Testis (tissue), 2 donors: ENCODE results near the gene GPRASP2.

Experiments used
- POLR2A ChIP-seq: fragments of 450-650 bp; IDR thresholded peaks from one replicate; pipeline ENCODE4 v1.6.1; 2017; ENCODE audit warnings: antibody characterized with exemption, mild to moderate bottlenecking, moderate library complexity
- TF ChIP-seq, protein P1 (sequence below), 3 experiments: fragments of 450-650 bp in 2 of 3; fragments of 200-600 bp in 1 of 3; sonication (generic) in 1 of 3; IDR thresholded peaks; one replicate each; pipeline ENCODE4 v1.5.1; 2016 to 2019; ENCODE audit warnings: antibody characterized with exemption in 3 of 3, mild to moderate bottlenecking in 2 of 3, moderate library complexity in 1 of 3

DNA sequence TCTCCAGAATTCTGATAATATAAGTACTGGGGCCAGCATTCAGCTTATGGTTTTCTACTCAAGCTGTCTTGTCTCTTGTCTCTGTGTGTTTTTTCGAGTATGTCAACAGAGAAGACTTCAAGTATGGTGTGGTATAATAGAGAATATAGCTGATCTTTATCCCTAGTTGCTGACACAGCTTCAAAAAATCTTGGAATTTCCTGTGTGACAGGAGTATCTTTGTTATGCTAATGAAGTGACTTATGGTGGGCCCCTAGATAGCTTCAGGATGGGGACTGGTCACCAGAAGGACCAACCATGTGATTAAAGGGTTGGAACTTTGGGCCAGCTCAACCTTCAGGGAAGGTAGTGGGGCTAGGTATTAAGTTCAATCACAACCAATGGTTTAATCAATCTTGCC lies 11.2 kb downstream of the GPRASP2 start:
- TF ChIP-seq, protein P1, sequence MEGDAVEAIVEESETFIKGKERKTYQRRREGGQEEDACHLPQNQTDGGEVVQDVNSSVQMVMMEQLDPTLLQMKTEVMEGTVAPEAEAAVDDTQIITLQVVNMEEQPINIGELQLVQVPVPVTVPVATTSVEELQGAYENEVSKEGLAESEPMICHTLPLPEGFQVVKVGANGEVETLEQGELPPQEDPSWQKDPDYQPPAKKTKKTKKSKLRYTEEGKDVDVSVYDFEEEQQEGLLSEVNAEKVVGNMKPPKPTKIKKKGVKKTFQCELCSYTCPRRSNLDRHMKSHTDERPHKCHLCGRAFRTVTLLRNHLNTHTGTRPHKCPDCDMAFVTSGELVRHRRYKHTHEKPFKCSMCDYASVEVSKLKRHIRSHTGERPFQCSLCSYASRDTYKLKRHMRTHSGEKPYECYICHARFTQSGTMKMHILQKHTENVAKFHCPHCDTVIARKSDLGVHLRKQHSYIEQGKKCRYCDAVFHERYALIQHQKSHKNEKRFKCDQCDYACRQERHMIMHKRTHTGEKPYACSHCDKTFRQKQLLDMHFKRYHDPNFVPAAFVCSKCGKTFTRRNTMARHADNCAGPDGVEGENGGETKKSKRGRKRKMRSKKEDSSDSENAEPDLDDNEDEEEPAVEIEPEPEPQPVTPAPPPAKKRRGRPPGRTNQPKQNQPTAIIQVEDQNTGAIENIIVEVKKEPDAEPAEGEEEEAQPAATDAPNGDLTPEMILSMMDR (IDR thresholded peaks at IDR 0.05) = no peak
- TF ChIP-seq POLR2A = no peak
